ENCODE data around the gene SERPINA5. TPM values are rescaled to one million over a fixed set of nuclear protein-coding genes. Genes with fewer than 3 reads are reported as not detected.

The SERPINA5 gene
- total RNA-seq, 1 experiment from 2014 or later: 3.0 TPM

- H2AFZ ChIP-seq (ENCODE audit: low read depth, low read length, poor library complexity, severe bottlenecking): no peak overlapping the region
- no peaks in the 10 kb centered on the region for H3K36me3 ChIP-seq (ENCODE audit: control insufficient read depth in 1 of 2, insufficient read depth in 2 of 2, low read length in 2 of 2)
- BruUV-seq (replicated peaks): no TSS peak
- CTCF ChIA-PET: no interaction called here
- no peaks in the 10 kb centered on the region for H4K20me1 ChIP-seq (ENCODE audit: insufficient read depth)
- H3K27ac ChIP-seq (ENCODE audit: low read depth, low read length): no peak overlapping the region
- ATAC-seq (no peak), DNase-seq (ENCODE audit: low read depth, low spot score) (no peak)
- RAD21 ChIA-PET (ENCODE audit: low non-redundant PET in 1 of 2, low total read pairs in 2 of 2, uncharacterized antibody in 2 of 2, unreplicated experiment in 2 of 2): no interaction called here
- no peaks in the 10 kb centered on the region for H3K9me2 ChIP-seq (ENCODE audit: insufficient read depth)
- POLR2A ChIA-PET: interaction anchor here (2.3 kb wide), 1 partner anchor 16 kb away, joined by 5 read pairs; no protein-coding TSS in a partner anchor
- H3K4me1 ChIP-seq (ENCODE audit: control insufficient read depth in 1 of 2, insufficient read depth in 2 of 2, low read length in 2 of 2): peaks cover 0 to 11% of the 10 kb centered on the region in 2 experiments; a peak in 3 of 4 replicates
- TF ChIP-seq CBX3 (IDR thresholded peaks at IDR 0.05; ENCODE audit: low read depth) (no peak), ATF3 (IDR thresholded peaks at IDR 0.05) (no peak), ZFX (IDR thresholded peaks at IDR 0.05) (no peak), CTCF (IDR thresholded peaks at IDR 0.05 in 2 of 3, conservative IDR thresholded peaks at IDR 0.05 in 1 of 3; ENCODE audit: borderline replicate concordance in 1 of 3, insufficient read depth in 1 of 3, low read depth in 2 of 3, low read length in 2 of 3) (no peak), SIN3A (IDR thresholded peaks at IDR 0.05; ENCODE audit: low read depth) (no peak), RAD21 (IDR thresholded peaks at IDR 0.05; ENCODE audit: low read depth) (no peak), EZH2 (IDR thresholded peaks at IDR 0.05) (no peak), MAX (IDR thresholded peaks at IDR 0.05) (no peak), FOSL1 (IDR thresholded peaks at IDR 0.05; ENCODE audit: low read depth) (no peak), ZNF274 (IDR thresholded peaks at IDR 0.05; ENCODE audit: low read depth, low read length) (no peak), CEBPB (IDR thresholded peaks at IDR 0.05; ENCODE audit: low read depth) (no peak)
- H3K4me3 ChIP-seq (replicated peaks in 1 of 2; ENCODE audit: low read depth in 1 of 2, low read length in 2 of 2): no peak overlapping the region
- H3K9ac ChIP-seq (ENCODE audit: low read length): no peak overlapping the region
- intact Hi-C loops (cut with micrococcal nuclease): no loop called here
- no peaks in the 10 kb centered on the region for H3K9me3 ChIP-seq (ENCODE audit: control insufficient read depth in 1 of 2, insufficient read depth in 1 of 2, low read depth in 1 of 2, low read length in 2 of 2)
- H3K79me2 ChIP-seq (ENCODE audit: insufficient read depth, low read length): no peaks in the 10 kb centered on the region
- H3K4me2 ChIP-seq (ENCODE audit: low read length): no peak overlapping the region
- H3K27me3 ChIP-seq (ENCODE audit: insufficient read depth, low read length): no peaks in the 10 kb centered on the region
Measured at GRCh38 chr14:94582851-94583250, 1.6 kb downstream of the SERPINA5 start.
